IMR-90 (cell line): ENCODE results near the gene PDE8B. TPM values are rescaled to one million over a fixed set of nuclear protein-coding genes. Genes with fewer than 3 reads are reported as not detected.

ENCODE experiments used
- ATAC-seq: fragments of 200-7000 bp; cut with Tn5 transposase; 2 replicates; pipeline ENCODE4 v1.9.1; 2020; ENCODE audit warnings: low read depth, mild to moderate bottlenecking, moderate library complexity
- BruUV-seq: library from RNA; stranded (reverse); fragments of 400-500 nt; replicated peaks from 2 replicates; lab custom pipeline; 2021; lab: Mats Ljungman, UMichigan
- CTCF ChIA-PET: fragments of 300-600 bp; formaldehyde crosslinking; extraction: SDS; loops from one replicate; lab custom pipeline; 2021; ENCODE audit warnings: antibody characterized with exemption; lab: Yijun Ruan, JAX
- POLR2A ChIA-PET: fragments of 300-600 bp; sonication (Branson Sonifier 250); formaldehyde crosslinking; loops from one replicate; lab custom pipeline; 2022; ENCODE audit warnings: antibody characterized with exemption; ENCODE audit not compliant: unreplicated experiment; lab: Charles Lee
- DNase-seq: peaks from one replicate; pipeline ENCODE4 v3.0.0; 2013
- H2AFZ ChIP-seq: replicated peaks from 2 replicates; pipeline ENCODE3; 2013; ENCODE audit warnings: low read length, mild to moderate bottlenecking; ENCODE audit not compliant: poor library complexity
- H2AK5ac ChIP-seq: 2 replicates; pipeline ENCODE4 v1.6.1; 2013; ENCODE audit warnings: low read depth, low read length, inconsistent platforms
- H2AK9ac ChIP-seq: replicated peaks from 2 replicates; pipeline ENCODE3; 2013; ENCODE audit warnings: mild to moderate bottlenecking, low read depth, low read length, moderate library complexity; ENCODE audit not compliant: poor library complexity
- H2BK120ac ChIP-seq: 2 replicates; pipeline ENCODE4 v1.6.1; 2013; ENCODE audit warnings: low read depth, low read length, inconsistent platforms
- H2BK15ac ChIP-seq: 3 replicates; pipeline ENCODE4 v1.6.1; 2013; ENCODE audit warnings: low read depth, low read length, inconsistent platforms
- H2BK20ac ChIP-seq: 2 replicates; pipeline ENCODE4 v1.6.1; 2013; ENCODE audit warnings: low read depth, mild to moderate bottlenecking, inconsistent platforms, low read length, moderate library complexity
- H2BK5ac ChIP-seq: 2 replicates; pipeline ENCODE4 v1.6.1; 2013; ENCODE audit warnings: mild to moderate bottlenecking, low read depth, low read length, inconsistent platforms; ENCODE audit not compliant: poor library complexity, severe bottlenecking
- H3K14ac ChIP-seq: replicated peaks from 2 replicates; pipeline ENCODE4 v1.6.1; 2013; ENCODE audit warnings: low read depth, low read length, inconsistent platforms
- H3K18ac ChIP-seq: 2 replicates; pipeline ENCODE4 v1.6.1; 2013; ENCODE audit warnings: low read depth, low read length, control low read depth
- H3K23ac ChIP-seq: 2 replicates; pipeline ENCODE4 v1.6.1; 2013; ENCODE audit warnings: low read depth, low read length, inconsistent platforms
- H3K27ac ChIP-seq: 2 replicates; pipeline ENCODE4 v1.5.1; 2013; ENCODE audit warnings: mild to moderate bottlenecking, control low read depth, low read length; ENCODE audit not compliant: insufficient read depth
- H3K27me3 ChIP-seq: 2 replicates; pipeline ENCODE4 v1.6.1; 2013; ENCODE audit warnings: low read length; ENCODE audit not compliant: control insufficient read depth, insufficient read depth
- H3K36me3 ChIP-seq: 2 replicates; pipeline ENCODE4 v1.6.1; 2013; ENCODE audit warnings: low read length, mixed read lengths; ENCODE audit not compliant: control insufficient read depth, insufficient read depth
- H3K4ac ChIP-seq: 2 replicates; pipeline ENCODE4 v1.6.1; 2013; ENCODE audit warnings: low read depth, low read length, inconsistent platforms
- H3K4me1 ChIP-seq: 2 replicates; pipeline ENCODE4 v1.6.1; 2013; ENCODE audit warnings: low read length, mixed read lengths; ENCODE audit not compliant: control insufficient read depth, insufficient read depth
- H3K4me2 ChIP-seq: 2 replicates; pipeline ENCODE4 v1.6.1; 2013; ENCODE audit warnings: low read depth, mild to moderate bottlenecking, control low read depth, low read length, moderate library complexity
- H3K4me3 ChIP-seq: 2 replicates; pipeline ENCODE4 v1.5.1; 2013; ENCODE audit warnings: low read depth, mild to moderate bottlenecking, control low read depth, low read length, moderate library complexity; ENCODE audit not compliant: insufficient read depth
- H3K56ac ChIP-seq: 2 replicates; pipeline ENCODE4 v1.6.1; 2013; ENCODE audit warnings: low read length, inconsistent platforms; ENCODE audit not compliant: insufficient read depth; ENCODE audit errors: extremely low read depth
- H3K79me1 ChIP-seq, 2 experiments: 2 replicates each; pipeline ENCODE4 v1.6.1; 2013; ENCODE audit warnings: low read length in 2 of 2, inconsistent platforms in 1 of 2, low read depth in 1 of 2
- H3K9ac ChIP-seq: 2 replicates; pipeline ENCODE4 v1.6.1; 2013; ENCODE audit warnings: low read depth, low read length, control low read depth
- H3K9me1 ChIP-seq: 2 replicates; pipeline ENCODE4 v1.6.1; 2013; ENCODE audit warnings: low read length, inconsistent platforms; ENCODE audit not compliant: insufficient read depth
- H3K9me3 ChIP-seq: 2 replicates; pipeline ENCODE4 v1.6.1; 2013; ENCODE audit warnings: low read length; ENCODE audit not compliant: control insufficient read depth, insufficient read depth
- H4K20me1 ChIP-seq: 2 replicates; pipeline ENCODE4 v1.6.1; 2013; ENCODE audit warnings: low read length, inconsistent platforms; ENCODE audit not compliant: insufficient read depth
- H4K5ac ChIP-seq: 2 replicates; pipeline ENCODE4 v1.6.1; 2013; ENCODE audit warnings: mild to moderate bottlenecking, low read depth, low read length, control low read depth
- H4K8ac ChIP-seq, 2 experiments: 2 replicates each; pipeline ENCODE4 v1.6.1; 2013; ENCODE audit warnings: low read depth in 2 of 2, low read length in 2 of 2, control low read depth in 1 of 2, inconsistent platforms in 1 of 2
- H4K91ac ChIP-seq: 2 replicates; pipeline ENCODE4 v1.6.1; 2013; ENCODE audit warnings: low read depth, low read length, inconsistent platforms; ENCODE audit not compliant: insufficient read depth
- BHLHE40 ChIP-seq: fragments of 150-350 bp; IDR thresholded peaks from 2 replicates; pipeline ENCODE4 v1.6.1; 2016; ENCODE audit warnings: mild to moderate bottlenecking, low read depth, low read length
- MXI1 ChIP-seq: IDR thresholded peaks from 2 replicates; pipeline ENCODE4 v1.6.1; 2012; ENCODE audit warnings: low read depth, mild to moderate bottlenecking, low read length, moderate library complexity, borderline replicate concordance
- RAD21 ChIP-seq: IDR thresholded peaks from 2 replicates; pipeline ENCODE4 v1.6.1; 2012; ENCODE audit warnings: low read length, improper control_type of control experiment
- RCOR1 ChIP-seq: IDR thresholded peaks from 2 replicates; pipeline ENCODE4 v1.6.1; 2012; ENCODE audit warnings: mild to moderate bottlenecking, low read length, improper control_type of control experiment; ENCODE audit not compliant: insufficient replicate concordance
- SMC3 ChIP-seq: fragments of 150-350 bp; IDR thresholded peaks from 2 replicates; pipeline ENCODE4 v1.6.1; 2016; ENCODE audit warnings: low read depth, mild to moderate bottlenecking, antibody characterized with exemption, low read length, moderate library complexity
- USF2 ChIP-seq: fragments of 150-350 bp; IDR thresholded peaks from 2 replicates; pipeline ENCODE4 v1.6.1; 2017; ENCODE audit warnings: mild to moderate bottlenecking, antibody characterized with exemption, low read length, low read depth
- WGBS, 2 experiments: methylation state at CpG; one replicate each; pipeline versions ENCODE4 v1.1.5 to v1.1.7; 2013; ENCODE audit warnings: missing lambda C conversion rate in 2 of 2; ENCODE audit not compliant: insufficient read length in 1 of 2; ENCODE audit errors: extremely low coverage in 2 of 2; 5-methylcytosine and 5-hydroxymethylcytosine counted together
- dilution Hi-C: fragments of 300-500 bp; cut with HindIII; formaldehyde crosslinking; loops from one replicate; pipeline ENCODE4 v1.14.3; 2018; ENCODE audit warnings: low sequenced_read_pairs; ENCODE audit not compliant: unreplicated experiment
- in situ Hi-C: fragments of 300-500 bp; cut with MboI; formaldehyde crosslinking; loops from 3 replicates; pipeline ENCODE4 v1.14.3; 2019; ENCODE audit warnings: low sequenced_read_pairs, inconsistent platforms, mixed read lengths
- intact Hi-C: fragments of 100-400 bp; cut with micrococcal nuclease; formaldehyde crosslinking; loops from 2 replicates; pipeline ENCODE4 v1.10.0; 2022
- polyA plus RNA-seq, 3 experiments: library from polyadenylated mRNA; depleted of rRNA; stranded (reverse); fragments of >200 nt; gene quantifications; 2 replicates each; pipeline ENCODE4 v1.2.3, GENCODE V29; 2012; ENCODE audit warnings: low replicate concordance in 1 of 3
- total RNA-seq: library from RNA; depleted of rRNA; stranded (reverse); fragments of >200 nt; gene quantifications from 2 replicates; pipeline ENCODE4 v1.2.3, GENCODE V29; 2012

Gene PDE8B
- total and polyA plus RNA-seq, 2 of the 4 experiments (the other 2 are of a cell fraction), result under 0.01 to 0.03 TPM

- ChIA-PET CTCF (interaction anchor here (1.0 to 1.2 kb wide), 2 partner anchors 31 to 72 kb away, joined by 3 to 4 read pairs; no protein-coding TSS in a partner anchor), POLR2A (no interaction called here)
- in situ Hi-C loops (no loop called here), intact Hi-C loops (no loop called here), dilution Hi-C loops (no loop called here)
- H3K9me3 ChIP-seq, result no peaks in the 10 kb centered on the region
- no peak overlapping the region for H3K23ac ChIP-seq
- no CpG with 5 or more reads among the region's 7 CpGs for WGBS, 2 experiments
- peaks cover 7% of the 10 kb centered on the region for H3K27me3 ChIP-seq
- no peak overlapping the region for H3K27ac ChIP-seq
- no peak overlapping the region for H3K14ac ChIP-seq
- H3K79me1 ChIP-seq, result no peaks in the 10 kb centered on the region
- no peak overlapping the region for H4K5ac ChIP-seq
- no peak overlapping the region for H2BK120ac ChIP-seq
- no peak overlapping the region for H3K4me2 ChIP-seq
- H2BK15ac ChIP-seq, result no peak overlapping the region
- ATAC-seq, result no peak
- H2BK5ac ChIP-seq, result no peak overlapping the region
- DNase-seq, result no peak
- H2AK9ac ChIP-seq, result no peak overlapping the region
- no peak overlapping the region for H4K91ac ChIP-seq
- H3K9ac ChIP-seq, result no peak overlapping the region
- no peak overlapping the region for H3K4ac ChIP-seq
- peaks cover 9% of the 10 kb centered on the region; the same call in 1 of the 2 replicates for H3K9me1 ChIP-seq
- H2AFZ ChIP-seq, result no peak overlapping the region
- BruUV-seq, result no TSS peak
- H3K18ac ChIP-seq, result no peak overlapping the region
- H3K4me3 ChIP-seq, result no peak overlapping the region
- H3K56ac ChIP-seq, result no peak overlapping the region
- TF ChIP-seq BHLHE40, result no peak
- no peak for TF ChIP-seq MXI1
- TF ChIP-seq SMC3, result no peak
- no peak for TF ChIP-seq USF2
- TF ChIP-seq RCOR1, result no peak
- TF ChIP-seq RAD21, result no peak
- H2AK5ac ChIP-seq, result no peak overlapping the region
- no peaks in the 10 kb centered on the region for H3K36me3 ChIP-seq
- no peak overlapping the region for H4K8ac ChIP-seq
- H3K4me1 ChIP-seq, result peaks cover 8% of the 10 kb centered on the region
- H2BK20ac ChIP-seq, result no peak overlapping the region
- no peaks in the 10 kb centered on the region for H4K20me1 ChIP-seq
These were observed 144.6 kb downstream of the PDE8B start for GRCh38 chr5:77355080-77355479.
